BLaER1 (cell line): ENCODE measurements around the gene KLHDC4.

ENCODE experiments used
- H3K27ac ChIP-seq: shearing (Covaris generic); formaldehyde crosslinking; 2 replicates; pipeline ENCODE4 v1.8.1; 2022
- H3K27me3 ChIP-seq: shearing (Covaris generic); formaldehyde crosslinking; 2 replicates; pipeline ENCODE4 v1.8.1; 2022
- H3K36me3 ChIP-seq: shearing (Covaris generic); formaldehyde crosslinking; 2 replicates; pipeline ENCODE4 v1.8.1; 2022
- H3K4me1 ChIP-seq: shearing (Covaris generic); formaldehyde crosslinking; 2 replicates; pipeline ENCODE4 v1.8.1; 2022
- H3K4me2 ChIP-seq: shearing (Covaris generic); formaldehyde crosslinking; 2 replicates; pipeline ENCODE4 v1.8.1; 2022
- H3K4me3 ChIP-seq: shearing (Covaris generic); formaldehyde crosslinking; 2 replicates; pipeline ENCODE4 v1.8.1; 2022
- H3K9ac ChIP-seq: shearing (Covaris generic); formaldehyde crosslinking; 2 replicates; pipeline ENCODE4 v1.8.1; 2022
- H3K9me3 ChIP-seq: shearing (Covaris generic); formaldehyde crosslinking; 2 replicates; pipeline ENCODE4 v1.8.1; 2022
- H4K20me1 ChIP-seq: shearing (Covaris generic); formaldehyde crosslinking; 2 replicates; pipeline ENCODE4 v1.8.1; 2022
- Cebpa-rat ChIP-seq: shearing (Covaris generic); IDR thresholded peaks from 2 replicates; pipeline ENCODE4 v1.8.1; 2022

Gene KLHDC4

GRCh38 chr16:87703071-87703470, 62.7 kb downstream of the KLHDC4 start:
- peak overlapping the region; percentile 95 for H3K4me2 ChIP-seq
- peak overlapping the region; percentile 87 for H3K9ac ChIP-seq
- TF ChIP-seq Cebpa-rat = no peak
- H3K9me3 ChIP-seq = no peaks in the 10 kb centered on the region
- H4K20me1 ChIP-seq = no peaks in the 10 kb centered on the region
- H3K36me3 ChIP-seq = peaks cover 23% of the 10 kb centered on the region
- H3K4me3 ChIP-seq = peak overlapping the region; percentile 62
- H3K27me3 ChIP-seq = no peaks in the 10 kb centered on the region
- peaks cover 94% of the 10 kb centered on the region for H3K4me1 ChIP-seq
- H3K27ac ChIP-seq = peak overlapping the region; percentile 99

DNA sequence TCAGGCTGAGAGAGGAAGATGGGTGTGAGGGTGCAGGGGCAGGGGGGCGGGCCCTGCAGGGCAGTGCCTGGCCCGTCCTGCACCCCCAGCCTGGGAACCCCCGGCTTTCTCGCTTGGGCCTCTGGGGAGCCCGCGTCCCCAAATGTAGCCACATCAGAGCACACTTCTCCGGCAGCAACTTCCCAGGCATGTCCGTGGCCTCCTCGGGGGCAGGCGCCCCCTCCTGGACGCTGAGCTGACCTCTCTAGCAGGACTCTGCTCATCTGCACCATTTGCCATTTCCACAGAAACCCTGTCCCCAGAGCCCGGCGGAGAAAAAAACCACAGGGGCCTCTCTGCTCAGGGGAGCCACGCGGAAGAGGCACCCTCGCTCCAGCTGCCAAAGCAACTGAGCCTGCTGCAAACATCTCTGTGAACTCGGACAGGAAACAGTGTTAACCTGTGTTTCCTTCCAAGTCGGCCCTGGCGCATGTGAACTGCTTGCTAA, 63.4 kb downstream of the KLHDC4 start:
- Histone ChIP-seq H3K4me3 (peak overlapping the region; percentile 62), H3K36me3 (peaks cover 16% of the 10 kb centered on the region), H3K27ac (peak overlapping the region; percentile 99), H3K27me3 (no peaks in the 10 kb centered on the region), H3K4me1 (peaks cover 94% of the 10 kb centered on the region), H3K9me3 (no peaks in the 10 kb centered on the region), H3K4me2 (peak overlapping the region; percentile 95), H3K9ac (peak overlapping the region; percentile 87), H4K20me1 (no peaks in the 10 kb centered on the region)
- no peak for TF ChIP-seq Cebpa-rat

DNA sequence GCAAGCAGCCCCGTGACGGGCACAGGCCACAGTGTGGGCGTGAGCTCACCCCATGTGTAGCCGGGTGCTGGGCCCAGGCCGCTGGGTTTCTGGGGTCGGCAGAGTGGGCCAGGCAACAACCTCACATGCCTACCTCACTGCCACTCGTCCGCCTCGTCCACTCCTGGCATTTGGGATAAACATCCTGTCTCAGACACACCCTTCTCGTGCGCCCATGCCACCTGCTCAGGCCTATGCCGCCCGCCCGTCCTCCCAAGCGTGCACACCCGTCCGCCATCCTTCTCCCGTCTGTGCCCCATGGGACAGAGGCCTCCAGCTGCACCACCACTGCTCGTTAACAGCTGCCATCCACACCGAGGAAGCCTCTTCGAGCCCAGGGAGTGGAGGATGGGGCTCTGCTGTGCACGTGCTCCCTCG, 64.3 kb downstream of the KLHDC4 start:
- Histone ChIP-seq H3K36me3 (peaks cover 16% of the 10 kb centered on the region), H3K27me3 (no peaks in the 10 kb centered on the region), H3K9me3 (no peaks in the 10 kb centered on the region), H4K20me1 (no peaks in the 10 kb centered on the region), H3K9ac (peak overlapping the region; percentile 87), H3K27ac (peak overlapping the region; percentile 99), H3K4me3 (peak overlapping the region; percentile 62), H3K4me1 (peaks cover 94% of the 10 kb centered on the region), H3K4me2 (peak overlapping the region; percentile 95)
- TF ChIP-seq Cebpa-rat = no peak

DNA sequence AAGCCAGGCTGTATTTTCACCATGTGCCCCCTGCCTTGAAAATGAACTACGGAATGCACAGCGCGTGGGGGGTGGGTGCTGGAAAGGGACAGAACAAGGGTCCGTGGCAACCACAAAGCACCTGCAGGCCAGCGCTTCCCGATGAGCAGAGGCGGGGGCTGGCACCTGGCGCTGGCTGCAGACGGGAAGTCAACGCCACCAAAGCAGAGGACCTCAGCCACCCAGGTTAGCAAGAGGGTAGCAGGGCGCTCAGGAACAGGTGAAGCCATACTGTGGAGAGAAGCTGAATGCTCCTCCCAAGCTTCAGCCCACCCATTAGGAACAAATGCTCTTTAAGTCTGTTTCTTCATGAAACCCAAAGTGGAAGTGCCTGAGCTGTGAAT, 64.7 kb downstream of the KLHDC4 start:
- Histone ChIP-seq H3K9me3 (no peaks in the 10 kb centered on the region), H3K9ac (peak overlapping the region; percentile 87), H3K4me3 (peak overlapping the region; percentile 48), H3K4me1 (peaks cover 94% of the 10 kb centered on the region), H4K20me1 (no peaks in the 10 kb centered on the region), H3K36me3 (peaks cover 17% of the 10 kb centered on the region), H3K4me2 (peak overlapping the region; percentile 95), H3K27me3 (no peaks in the 10 kb centered on the region), H3K27ac (peak overlapping the region; percentile 99)
- no peak for TF ChIP-seq Cebpa-rat

DNA sequence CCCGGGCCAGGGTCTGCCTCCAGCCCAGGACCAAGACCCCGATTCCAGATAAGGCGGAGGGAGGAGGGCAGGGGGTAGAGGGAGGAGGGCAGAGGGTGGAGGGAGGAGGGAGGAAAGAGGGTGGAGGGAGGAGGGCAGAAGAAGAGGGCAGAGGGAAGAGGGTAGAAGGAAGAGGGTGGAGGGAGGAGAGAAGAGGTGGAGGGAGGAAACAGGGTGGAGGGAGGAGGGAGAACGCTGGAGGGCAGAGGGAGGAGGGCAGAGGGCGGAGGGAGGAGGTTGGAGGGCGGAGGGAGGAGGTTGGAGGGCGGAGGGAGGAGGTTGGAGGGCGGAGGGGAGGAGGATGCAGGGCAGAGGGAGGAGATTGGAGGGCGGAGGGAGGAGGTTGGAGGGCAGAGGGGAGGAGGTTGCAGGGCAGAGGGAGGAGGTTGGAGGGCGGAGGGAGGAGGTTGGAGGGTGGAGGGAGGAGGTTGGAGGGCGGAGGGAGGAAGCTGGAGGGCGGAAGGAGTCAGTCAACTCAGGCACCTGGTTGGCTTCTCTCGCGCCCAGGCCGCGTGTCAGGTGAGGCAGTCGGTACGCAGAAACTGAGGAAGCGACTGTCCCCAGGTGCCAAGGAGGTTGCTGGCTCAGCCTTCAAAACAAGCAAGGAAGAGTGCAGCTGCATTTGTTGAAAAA, 65.2 kb downstream of the KLHDC4 start:
- Histone ChIP-seq H3K9ac (peak overlapping the region; percentile 87), H3K27me3 (no peaks in the 10 kb centered on the region), H3K4me1 (peaks cover 94% of the 10 kb centered on the region), H3K9me3 (no peaks in the 10 kb centered on the region), H3K4me2 (peak overlapping the region; percentile 95), H3K4me3 (peak overlapping the region; percentile 48), H3K27ac (peak overlapping the region; percentile 99), H3K36me3 (peaks cover 22% of the 10 kb centered on the region), H4K20me1 (no peaks in the 10 kb centered on the region)
- no peak for TF ChIP-seq Cebpa-rat

DNA sequence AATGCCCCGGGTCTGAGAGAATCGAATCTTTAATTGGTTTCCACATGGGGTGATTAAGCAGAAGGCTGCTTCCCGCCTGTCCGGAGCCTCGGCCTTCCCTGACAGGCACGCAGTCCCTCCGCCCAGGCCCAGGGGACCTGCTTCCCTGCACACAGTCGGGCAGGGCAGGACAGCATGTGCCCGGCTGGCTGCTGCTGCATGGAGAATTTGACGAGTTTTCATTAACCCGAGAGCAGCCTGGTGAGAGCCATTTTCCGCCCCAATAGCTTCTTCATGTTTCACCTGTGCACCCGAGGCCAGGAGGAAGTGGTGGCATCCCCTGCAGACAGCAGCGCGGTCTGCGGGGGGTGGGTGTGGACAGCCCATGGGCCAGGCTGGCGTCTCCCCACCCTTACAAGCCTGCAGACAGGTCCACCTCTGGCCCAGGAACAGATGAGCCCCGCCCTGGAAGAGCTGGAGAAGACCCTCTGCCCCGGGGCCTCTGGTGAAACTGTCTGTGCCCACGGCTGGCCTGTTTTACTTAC, 67.0 kb downstream of the KLHDC4 start:
- Histone ChIP-seq H3K4me3 (peak overlapping the region; percentile 30), H3K4me1 (peaks cover 94% of the 10 kb centered on the region), H3K9ac (peak overlapping the region; percentile 69), H4K20me1 (no peaks in the 10 kb centered on the region), H3K4me2 (peak overlapping the region; percentile 95), H3K27ac (peak overlapping the region; percentile 99), H3K27me3 (no peaks in the 10 kb centered on the region), H3K36me3 (peaks cover 36% of the 10 kb centered on the region), H3K9me3 (no peaks in the 10 kb centered on the region)
- no peak for TF ChIP-seq Cebpa-rat

DNA sequence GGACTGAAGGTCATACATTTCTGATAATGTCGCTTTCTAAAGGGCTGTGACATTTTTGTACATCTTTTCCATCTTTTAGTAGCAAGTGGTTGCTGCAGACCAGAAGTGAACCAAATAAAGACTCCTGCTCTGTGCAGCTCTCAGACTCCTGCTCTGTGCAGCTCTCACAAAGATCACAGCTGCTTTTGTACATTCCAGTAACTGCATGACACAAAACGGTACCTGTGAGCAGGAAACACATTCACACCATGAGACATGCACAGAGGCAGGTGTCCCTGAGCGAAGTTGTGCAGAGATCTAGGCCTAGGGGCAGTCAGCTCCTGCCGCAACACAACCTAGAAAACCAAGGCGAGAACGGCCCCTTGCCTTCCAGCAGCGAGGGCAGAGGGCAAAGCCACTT, 67.5 kb downstream of the KLHDC4 start:
- peaks cover 94% of the 10 kb centered on the region for H3K4me1 ChIP-seq
- H3K4me2 ChIP-seq = peak overlapping the region; percentile 95
- H4K20me1 ChIP-seq = no peaks in the 10 kb centered on the region
- no peaks in the 10 kb centered on the region for H3K27me3 ChIP-seq
- H3K27ac ChIP-seq = peak overlapping the region; percentile 99
- H3K9ac ChIP-seq = peak overlapping the region; percentile 69
- H3K4me3 ChIP-seq = peak overlapping the region; percentile 30
- TF ChIP-seq Cebpa-rat = no peak
- H3K36me3 ChIP-seq = peaks cover 39% of the 10 kb centered on the region
- no peaks in the 10 kb centered on the region for H3K9me3 ChIP-seq

- peaks cover 39% of the 10 kb centered on the region for H3K36me3 ChIP-seq
- H3K4me3 ChIP-seq = peak overlapping the region; percentile 30; the same call in 1 of the 2 replicates
- H3K27ac ChIP-seq = peak overlapping the region; percentile 99
- 0 out of 2 replicates have a peak, but pooled peaks cover 4% of the 10 kb centered on the region for H4K20me1 ChIP-seq
- H3K4me1 ChIP-seq = peaks cover 94% of the 10 kb centered on the region
- H3K27me3 ChIP-seq = no peaks in the 10 kb centered on the region
- TF ChIP-seq Cebpa-rat = no peak
- H3K9ac ChIP-seq = peak overlapping the region; percentile 69
- H3K4me2 ChIP-seq = peak overlapping the region; percentile 95
- H3K9me3 ChIP-seq = no peaks in the 10 kb centered on the region
Measured at GRCh38 chr16:87697792-87698191, 68.0 kb downstream of the KLHDC4 start.

GRCh38 chr16:87697256-87697655, 68.5 kb downstream of the KLHDC4 start:
- Histone ChIP-seq H3K4me1 (peaks cover 96% of the 10 kb centered on the region), H3K27me3 (no peaks in the 10 kb centered on the region), H3K9ac (peak overlapping the region; percentile 69), H3K4me3 (no peak overlapping the region), H3K27ac (peak overlapping the region; percentile 99), H3K4me2 (peak overlapping the region; percentile 95), H3K36me3 (peaks cover 39% of the 10 kb centered on the region), H3K9me3 (no peaks in the 10 kb centered on the region), H4K20me1 (0 out of 2 replicates have a peak, but pooled peaks cover 6% of the 10 kb centered on the region)
- TF ChIP-seq Cebpa-rat = no peak

DNA sequence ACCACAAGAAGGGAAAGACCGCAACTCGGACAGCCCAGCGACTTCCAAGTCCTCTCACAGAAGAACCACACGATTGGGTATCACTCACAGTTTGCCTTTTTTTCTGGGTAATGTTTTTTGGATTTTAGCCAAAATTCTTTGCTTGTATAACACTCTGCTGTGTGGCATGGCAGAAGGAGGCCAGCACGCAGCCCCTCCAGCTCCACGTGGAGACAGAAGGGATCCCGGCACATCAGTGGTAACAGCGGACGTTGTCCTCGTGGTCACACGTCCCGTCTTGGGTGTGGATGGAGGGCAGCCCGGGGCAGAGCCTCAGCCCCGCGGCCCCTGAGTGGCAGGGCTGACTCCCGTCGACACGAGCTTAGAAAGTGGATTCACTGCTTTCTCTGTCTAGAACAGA, 69.1 kb downstream of the KLHDC4 start:
- Histone ChIP-seq H3K4me2 (peak overlapping the region; percentile 95), H3K27me3 (no peaks in the 10 kb centered on the region), H3K27ac (peak overlapping the region; percentile 99), H3K4me3 (no peak overlapping the region), H4K20me1 (0 out of 2 replicates have a peak, but pooled peaks cover 6% of the 10 kb centered on the region), H3K9ac (peak overlapping the region; percentile 69; the same call in 1 of the 2 replicates), H3K36me3 (peaks cover 39% of the 10 kb centered on the region), H3K9me3 (no peaks in the 10 kb centered on the region), H3K4me1 (peaks cover 96% of the 10 kb centered on the region)
- TF ChIP-seq Cebpa-rat = no peak
